RWPE2 (cell line): ENCODE data around the gene CACNA1H.

Source experiments
- ATAC-seq: fragments of 200-7000 bp; cut with Tn5 transposase; 3 replicates; pipeline ENCODE4 v1.9.1; 2021; ENCODE audit warnings: low read depth
- DNase-seq: peaks from one replicate; pipeline ENCODE4 v3.0.0-alpha.2; 2020; ENCODE audit warnings: low spot score
- H3K27ac ChIP-seq: fragments of 450-650 bp; 2 replicates; pipeline ENCODE4 v1.5.1; 2017; ENCODE audit warnings: mild to moderate bottlenecking; ENCODE audit not compliant: poor library complexity, severe bottlenecking
- H3K27me3 ChIP-seq: fragments of 250-450 bp; sonication (Bioruptor Pico); 2 replicates; pipeline ENCODE4 v1.5.1; 2021; ENCODE audit warnings: mild to moderate bottlenecking, moderate library complexity; ENCODE audit not compliant: insufficient read depth, poor library complexity, severe bottlenecking
- H3K36me3 ChIP-seq: fragments of 250-450 bp; sonication (Bioruptor Pico); 2 replicates; pipeline ENCODE4 v1.5.1; 2020; ENCODE audit warnings: low read depth, mild to moderate bottlenecking, moderate library complexity
- H3K4me1 ChIP-seq: fragments of 250-450 bp; sonication (Bioruptor Pico); 2 replicates; pipeline ENCODE4 v1.5.1; 2021; ENCODE audit warnings: mild to moderate bottlenecking, moderate library complexity; ENCODE audit not compliant: insufficient read depth, poor library complexity, severe bottlenecking
- H3K4me3 ChIP-seq: fragments of 250-450 bp; sonication (Bioruptor Pico); 2 replicates; pipeline ENCODE4 v1.5.1; 2021; ENCODE audit warnings: mild to moderate bottlenecking, moderate library complexity; ENCODE audit not compliant: severe bottlenecking
- H3K9me3 ChIP-seq: fragments of 250-450 bp; sonication (Bioruptor Pico); 2 replicates; pipeline ENCODE4 v1.5.1; 2021; ENCODE audit warnings: mild to moderate bottlenecking, moderate library complexity; ENCODE audit not compliant: severe bottlenecking
- TF ChIP-seq, protein P1 (sequence below): fragments of 450-650 bp; IDR thresholded peaks from one replicate; pipeline ENCODE4 v1.5.1; 2017; ENCODE audit warnings: mild to moderate bottlenecking, moderate library complexity; ENCODE audit not compliant: poor library complexity, severe bottlenecking

CACNA1H gene

DNA sequence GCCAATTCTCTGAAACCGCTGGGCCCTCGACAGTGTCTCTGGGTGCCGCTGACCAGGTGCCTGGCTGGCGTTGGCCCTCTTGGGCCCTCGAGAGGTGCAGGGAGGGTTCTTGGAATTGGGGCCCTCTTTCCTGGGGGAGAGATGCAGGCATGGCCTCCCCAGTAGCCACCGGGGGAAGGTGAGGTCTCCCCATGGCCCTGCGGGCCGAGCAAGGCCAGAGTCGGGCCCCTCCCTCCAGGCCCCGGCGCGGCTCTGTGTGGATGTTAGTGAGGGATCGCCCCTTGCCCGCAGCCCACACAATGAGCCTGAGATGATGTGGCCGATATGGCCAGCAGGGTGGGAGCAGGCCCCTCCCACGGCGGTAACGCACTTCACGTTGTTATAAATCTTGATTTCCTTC is 33.8 kb upstream of the CACNA1H start:
- no peaks in the 10 kb centered on the region for H3K9me3 ChIP-seq
- no peak for DNase-seq
- TF ChIP-seq, protein P1, sequence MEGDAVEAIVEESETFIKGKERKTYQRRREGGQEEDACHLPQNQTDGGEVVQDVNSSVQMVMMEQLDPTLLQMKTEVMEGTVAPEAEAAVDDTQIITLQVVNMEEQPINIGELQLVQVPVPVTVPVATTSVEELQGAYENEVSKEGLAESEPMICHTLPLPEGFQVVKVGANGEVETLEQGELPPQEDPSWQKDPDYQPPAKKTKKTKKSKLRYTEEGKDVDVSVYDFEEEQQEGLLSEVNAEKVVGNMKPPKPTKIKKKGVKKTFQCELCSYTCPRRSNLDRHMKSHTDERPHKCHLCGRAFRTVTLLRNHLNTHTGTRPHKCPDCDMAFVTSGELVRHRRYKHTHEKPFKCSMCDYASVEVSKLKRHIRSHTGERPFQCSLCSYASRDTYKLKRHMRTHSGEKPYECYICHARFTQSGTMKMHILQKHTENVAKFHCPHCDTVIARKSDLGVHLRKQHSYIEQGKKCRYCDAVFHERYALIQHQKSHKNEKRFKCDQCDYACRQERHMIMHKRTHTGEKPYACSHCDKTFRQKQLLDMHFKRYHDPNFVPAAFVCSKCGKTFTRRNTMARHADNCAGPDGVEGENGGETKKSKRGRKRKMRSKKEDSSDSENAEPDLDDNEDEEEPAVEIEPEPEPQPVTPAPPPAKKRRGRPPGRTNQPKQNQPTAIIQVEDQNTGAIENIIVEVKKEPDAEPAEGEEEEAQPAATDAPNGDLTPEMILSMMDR: no peak
- ATAC-seq: no peak
- no peak overlapping the region for H3K4me3 ChIP-seq
- no peak overlapping the region for H3K27ac ChIP-seq
- H3K4me1 ChIP-seq: no peaks in the 10 kb centered on the region
- peaks cover 8% of the 10 kb centered on the region for H3K27me3 ChIP-seq
- H3K36me3 ChIP-seq: no peaks in the 10 kb centered on the region

DNA sequence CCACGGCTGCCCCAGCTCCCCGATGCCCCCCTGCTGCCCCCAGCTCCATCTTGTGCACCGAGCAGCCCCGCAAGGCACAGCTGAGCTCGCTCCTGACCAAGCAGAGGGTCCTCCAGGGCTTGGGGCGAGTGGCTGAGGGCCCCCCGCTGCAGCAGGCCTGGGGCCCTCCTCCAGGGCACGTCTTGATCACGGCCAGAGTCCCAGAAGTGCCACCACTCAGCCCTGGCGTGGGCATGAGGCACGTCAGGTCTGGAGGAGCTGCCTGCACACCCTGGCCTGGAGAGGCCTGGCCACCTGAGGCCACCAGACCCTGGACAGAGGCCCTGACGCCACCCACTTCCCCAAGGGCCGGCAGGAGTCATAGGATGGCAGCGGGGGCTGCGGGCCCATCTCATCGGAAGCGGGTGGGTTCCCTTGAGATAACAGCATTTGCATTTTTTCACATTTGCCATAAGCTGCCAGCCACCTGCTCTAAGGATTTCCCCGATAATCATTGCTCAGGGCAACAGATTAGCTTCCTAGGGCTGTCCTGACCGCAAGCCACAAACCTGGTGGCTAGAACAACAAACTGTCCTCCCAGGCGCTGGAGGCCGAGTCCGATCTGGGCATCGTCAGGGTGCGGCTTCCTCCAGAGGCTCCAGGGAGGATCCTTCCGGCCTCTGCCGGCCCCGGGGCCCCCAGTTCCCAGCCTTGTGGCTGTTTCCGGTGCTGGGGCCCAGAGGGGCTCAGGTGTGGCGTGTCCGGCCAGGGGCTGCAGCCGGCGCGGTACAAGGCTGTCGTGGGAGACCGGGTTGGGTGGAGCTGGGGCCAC is 32.9 kb upstream of the CACNA1H start:
- no peak for DNase-seq
- no peak for ATAC-seq
- TF ChIP-seq, protein P1: no peak
- Histone ChIP-seq H3K4me3 (no peak overlapping the region), H3K36me3 (no peaks in the 10 kb centered on the region), H3K9me3 (no peaks in the 10 kb centered on the region), H3K27ac (no peak overlapping the region), H3K4me1 (no peaks in the 10 kb centered on the region), H3K27me3 (peaks cover 8% of the 10 kb centered on the region)

DNA sequence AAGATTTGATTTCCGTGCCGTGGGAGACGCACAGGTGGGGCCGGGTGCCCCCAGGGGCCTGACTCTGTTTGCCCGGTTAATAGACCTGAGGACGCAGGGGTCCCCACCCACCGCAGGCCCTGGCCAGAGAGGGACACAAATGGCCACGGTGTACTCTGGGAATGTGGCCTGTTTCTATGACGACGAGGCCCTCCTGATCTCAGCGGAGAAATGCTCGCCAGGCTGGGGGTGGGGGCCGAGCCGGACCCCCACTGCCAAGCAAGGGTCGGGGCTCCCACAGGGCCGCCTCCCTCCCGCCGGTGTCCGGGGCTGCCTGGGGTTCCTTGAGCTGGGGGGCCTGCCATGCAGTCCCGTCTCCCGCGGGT is 32.3 kb upstream of the CACNA1H start:
- no peaks in the 10 kb centered on the region for H3K36me3 ChIP-seq
- no peak overlapping the region for H3K4me3 ChIP-seq
- H3K4me1 ChIP-seq: no peaks in the 10 kb centered on the region
- TF ChIP-seq, protein P1: no peak
- no peak for ATAC-seq
- H3K27ac ChIP-seq: no peak overlapping the region
- H3K9me3 ChIP-seq: no peaks in the 10 kb centered on the region
- H3K27me3 ChIP-seq: peaks cover 8% of the 10 kb centered on the region
- DNase-seq: no peak

DNA sequence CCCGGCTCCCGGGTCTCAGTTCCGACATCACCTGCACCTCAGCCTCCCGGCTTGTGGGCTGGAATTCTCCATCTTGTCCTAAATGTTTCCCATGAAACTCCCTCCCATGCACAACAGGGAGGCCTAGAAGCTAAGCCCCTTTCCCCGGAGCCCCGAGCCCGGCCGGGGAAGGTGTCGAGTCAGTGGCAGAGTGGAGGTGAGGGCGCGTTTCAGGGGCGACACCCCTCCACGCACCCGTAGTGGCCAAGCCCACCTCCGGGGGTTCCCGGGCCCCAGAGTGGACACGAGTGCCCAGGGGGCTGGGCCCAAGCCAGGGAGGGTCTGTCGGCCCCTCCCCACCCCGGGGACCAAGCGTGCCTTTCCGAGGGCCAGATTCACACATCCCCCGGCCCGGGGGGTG is 31.9 kb upstream of the CACNA1H start:
- TF ChIP-seq, protein P1: no peak
- Histone ChIP-seq H3K4me1 (no peaks in the 10 kb centered on the region), H3K27me3 (peaks cover 8% of the 10 kb centered on the region), H3K27ac (no peak overlapping the region), H3K4me3 (no peak overlapping the region), H3K9me3 (no peaks in the 10 kb centered on the region), H3K36me3 (no peaks in the 10 kb centered on the region)
- DNase-seq (no peak), ATAC-seq (no peak)
